DMS153 treated with DMSO at 0.1 percent for 48 hours (cell line): ENCODE data around the gene CD244.

ENCODE experiments used
- DNase-seq: peaks from one replicate; lab custom pipeline; 2025; ENCODE audit not compliant: unreplicated experiment; lab: John Stamatoyannopoulos, UW

The CD244 gene

GRCh38 chr1:160814316-160814715, 48.4 kb downstream of the CD244 start:
- no peak for DNase-seq

GRCh38 chr1:160813215-160813614, 49.5 kb downstream of the CD244 start:
- DNase-seq = no peak

GRCh38 chr1:160811147-160811546, 51.5 kb downstream of the CD244 start:
- no peak for DNase-seq

- no peak for DNase-seq
Measured at GRCh38 chr1:160810486-160810885, 52.2 kb downstream of the CD244 start.

GRCh38 chr1:160808289-160808688, 54.4 kb downstream of the CD244 start:
- DNase-seq = no peak

- no peak for DNase-seq
Measured at GRCh38 chr1:160807738-160808137, 54.9 kb downstream of the CD244 start.

GRCh38 chr1:160807247-160807646, 55.4 kb downstream of the CD244 start:
- no peak for DNase-seq

GRCh38 chr1:160806784-160807183, 55.9 kb downstream of the CD244 start:
- DNase-seq = no peak

- DNase-seq = no peak
Measured at GRCh38 chr1:160806109-160806665, 56.5 kb downstream of the CD244 start.

- no peak for DNase-seq
Measured at GRCh38 chr1:160801836-160802580, 60.7 kb downstream of the CD244 start.

- DNase-seq = no peak
Measured at GRCh38 chr1:160800645-160801408, 61.9 kb downstream of the CD244 start.

GRCh38 chr1:160800142-160800541, 62.5 kb downstream of the CD244 start:
- DNase-seq = no peak

- no peak for DNase-seq
Measured at GRCh38 chr1:160799641-160800040, 63.0 kb downstream of the CD244 start.

GRCh38 chr1:160798439-160798838, 64.2 kb downstream of the CD244 start:
- no peak for DNase-seq

GRCh38 chr1:160797861-160798273, 64.8 kb downstream of the CD244 start:
- DNase-seq = no peak

GRCh38 chr1:160797271-160797709, 65.4 kb downstream of the CD244 start:
- DNase-seq = no peak

- DNase-seq = no peak
Measured at GRCh38 chr1:160795951-160796383, 66.7 kb downstream of the CD244 start, which contains the start of gene LY9. TSS of gene LY9 (plus strand) at chr1:160796174. CDS start at chr1:160796188, 14 bp downstream.

- no peak for DNase-seq
Measured at GRCh38 chr1:160794376-160794775, 68.3 kb downstream of the CD244 start.

GRCh38 chr1:160789702-160790611, 72.7 kb downstream of the CD244 start:
- DNase-seq = no peak

GRCh38 chr1:160789051-160789701, 73.5 kb downstream of the CD244 start:
- DNase-seq = no peak
